ENCODE measurements around the gene RIMBP2. TPM values are rescaled to one million over a fixed set of nuclear protein-coding genes. Genes with fewer than 3 reads are reported as not detected.

Gene RIMBP2
- total RNA-seq, 1 experiment from 2014 or later, result 0.95 TPM

- H3K4me3 ChIP-seq (ENCODE audit: low read depth, low read length, poor library complexity, severe bottlenecking), result no peak overlapping the region
- no peak overlapping the region for H3K27ac ChIP-seq (ENCODE audit: low read depth, low read length, poor library complexity, severe bottlenecking)
- TF ChIP-seq CTCF (conservative IDR thresholded peaks at IDR 0.05; ENCODE audit: low read depth, low read length), result no peak
- no peak for TF ChIP-seq EZH2 (IDR thresholded peaks at IDR 0.05; ENCODE audit: borderline replicate concordance, low read depth, low read length, poor library complexity, severe bottlenecking)
- H3K4me1 ChIP-seq (ENCODE audit: insufficient read depth, low read length, poor library complexity, severe bottlenecking), result no peaks in the 10 kb centered on the region
- H3K36me3 ChIP-seq (ENCODE audit: insufficient read depth, low read length, poor library complexity, severe bottlenecking), result no peaks in the 10 kb centered on the region
- POLR2A ChIA-PET (ENCODE audit: low non-redundant PET), result no interaction called here
- no peaks in the 10 kb centered on the region for H3K9me3 ChIP-seq (ENCODE audit: low read depth, low read length, poor library complexity, severe bottlenecking)
- intact Hi-C loops (cut with micrococcal nuclease; ENCODE audit: unreplicated experiment), result no loop called here
- CTCF ChIA-PET, result no interaction called here
- no peak for DNase-seq (ENCODE audit: low spot score)
- H3K27me3 ChIP-seq (replicated peaks; ENCODE audit: insufficient read depth, low read depth, low read length, poor library complexity), result peaks cover 4% of the 10 kb centered on the region
- BruUV-seq (replicated peaks), result no TSS peak
Observed at GRCh38 chr12:130673036-130673705, 42.9 kb downstream of the RIMBP2 start.

- TF ChIP-seq CTCF (conservative IDR thresholded peaks at IDR 0.05; ENCODE audit: low read depth, low read length) (no peak), EZH2 (IDR thresholded peaks at IDR 0.05; ENCODE audit: borderline replicate concordance, low read depth, low read length, poor library complexity, severe bottlenecking) (no peak)
- Histone ChIP-seq H3K27ac (ENCODE audit: low read depth, low read length, poor library complexity, severe bottlenecking) (no peak overlapping the region), H3K9me3 (ENCODE audit: low read depth, low read length, poor library complexity, severe bottlenecking) (no peaks in the 10 kb centered on the region), H3K36me3 (ENCODE audit: insufficient read depth, low read length, poor library complexity, severe bottlenecking) (no peaks in the 10 kb centered on the region), H3K4me3 (ENCODE audit: low read depth, low read length, poor library complexity, severe bottlenecking) (no peak overlapping the region), H3K27me3 (replicated peaks; ENCODE audit: insufficient read depth, low read depth, low read length, poor library complexity) (peaks cover 4% of the 10 kb centered on the region), H3K4me1 (ENCODE audit: insufficient read depth, low read length, poor library complexity, severe bottlenecking) (no peaks in the 10 kb centered on the region)
- intact Hi-C loops (cut with micrococcal nuclease; ENCODE audit: unreplicated experiment), result no loop called here
- no TSS peak for BruUV-seq (replicated peaks)
- POLR2A ChIA-PET (ENCODE audit: low non-redundant PET), result no interaction called here
- peak; percentile 8 for DNase-seq (ENCODE audit: low spot score)
- CTCF ChIA-PET, result no interaction called here
Observed at GRCh38 chr12:130672089-130672820, 43.8 kb downstream of the RIMBP2 start.

GRCh38 chr12:130671556-130671955, 44.5 kb downstream of the RIMBP2 start:
- ChIA-PET POLR2A (ENCODE audit: low non-redundant PET) (no interaction called here), CTCF (no interaction called here)
- no TSS peak for BruUV-seq (replicated peaks)

More at GRCh38 chr12:130671556-130671955, 44.5 kb downstream of the RIMBP2 start:
- no peak overlapping the region for H3K4me3 ChIP-seq (ENCODE audit: low read depth, low read length, poor library complexity, severe bottlenecking)
- no peaks in the 10 kb centered on the region for H3K9me3 ChIP-seq (ENCODE audit: low read depth, low read length, poor library complexity, severe bottlenecking)
- TF ChIP-seq EZH2 (IDR thresholded peaks at IDR 0.05; ENCODE audit: borderline replicate concordance, low read depth, low read length, poor library complexity, severe bottlenecking) (no peak), CTCF (conservative IDR thresholded peaks at IDR 0.05; ENCODE audit: low read depth, low read length) (no peak)
- no peak overlapping the region for H3K27ac ChIP-seq (ENCODE audit: low read depth, low read length, poor library complexity, severe bottlenecking)
- no peaks in the 10 kb centered on the region for H3K36me3 ChIP-seq (ENCODE audit: insufficient read depth, low read length, poor library complexity, severe bottlenecking)
- no peak for DNase-seq (ENCODE audit: low spot score)
- no peaks in the 10 kb centered on the region for H3K4me1 ChIP-seq (ENCODE audit: insufficient read depth, low read length, poor library complexity, severe bottlenecking)
- intact Hi-C loops (cut with micrococcal nuclease; ENCODE audit: unreplicated experiment), result no loop called here
- peaks cover 4% of the 10 kb centered on the region for H3K27me3 ChIP-seq (replicated peaks; ENCODE audit: insufficient read depth, low read depth, low read length, poor library complexity)
